Sigmoid colon (tissue), 4 donors: Measurements from ENCODE around the gene ATXN1.

Experiments used
- CTCF ChIP-seq, 4 experiments: fragments of 450-650 bp in 3 of 4; fragments of 200-600 bp in 1 of 4; IDR thresholded peaks; one replicate each; pipeline ENCODE4 v1.5.1; 2016 to 2019; ENCODE audit warnings: antibody characterized with exemption in 4 of 4, mild to moderate bottlenecking in 3 of 4, moderate library complexity in 2 of 4
- EP300 ChIP-seq, 4 donors: sonication (generic); formaldehyde crosslinking; IDR thresholded peaks; one replicate each; pipeline ENCODE4 v1.6.1; 2017; ENCODE audit warnings: antibody characterized with exemption in 4 of 4
- POLR2AphosphoS5 ChIP-seq, 4 donors: sonication (generic); formaldehyde crosslinking; IDR thresholded peaks; one replicate each; pipeline ENCODE4 v1.6.1; 2017; ENCODE audit warnings: antibody characterized with exemption in 4 of 4

DNA sequence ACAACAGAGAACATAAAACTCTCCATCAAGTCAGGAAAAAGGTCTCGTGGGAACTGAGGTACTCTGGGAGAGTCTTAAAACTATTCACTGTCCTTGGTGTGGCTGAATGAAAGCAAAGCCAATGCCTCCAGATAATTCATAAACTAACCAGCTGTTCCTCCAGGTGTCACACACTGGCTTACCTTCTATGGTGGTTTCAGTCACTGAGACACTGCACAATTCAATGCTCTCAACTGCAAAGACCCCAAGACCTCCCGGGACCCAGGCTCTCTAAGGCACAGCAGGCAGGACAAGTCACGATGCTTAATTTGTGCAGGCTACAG, 422.0 kb downstream of the ATXN1 start:
- TF ChIP-seq CTCF (IDR thresholded peaks at IDR 0.05) (no peak), EP300 (IDR thresholded peaks at IDR 0.05) (no peak), POLR2AphosphoS5 (IDR thresholded peaks at IDR 0.05) (no peak)
